HG03139 (cell line): Measurements from ENCODE around the gene LRCH2.
"Not testable (repeated sequence)": the region's sequence is repeated elsewhere in the genome, so short reads cannot be mapped to it uniquely, and the experiment has no call there.

Experiments
- ATAC-seq: cut with Tn5 transposase; IDR thresholded peaks from one replicate; pipeline ENCODE4 v1.9.1; 2021; ENCODE audit not compliant: unreplicated experiment

LRCH2 gene

DNA sequence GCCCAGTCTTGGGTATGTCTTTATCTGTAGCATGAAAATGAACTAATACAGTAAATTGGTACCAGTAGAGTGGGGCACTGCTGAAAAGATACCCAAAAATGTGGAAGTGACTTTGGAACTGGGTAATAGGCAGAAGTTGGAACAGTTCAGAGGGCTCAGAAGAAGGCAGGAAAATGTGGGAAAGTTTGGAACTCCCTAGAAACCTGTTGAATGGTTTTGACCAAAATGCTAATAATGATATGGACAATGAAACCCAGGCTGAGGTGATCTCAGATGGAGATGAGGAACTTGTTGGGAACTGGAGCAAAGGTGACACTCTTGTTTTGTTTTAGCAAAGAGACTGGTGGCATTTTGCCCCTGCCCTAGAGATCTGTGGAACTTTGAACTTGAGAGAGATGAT, 24.3 kb downstream of the LRCH2 start:
- not testable (repeated sequence) for ATAC-seq

DNA sequence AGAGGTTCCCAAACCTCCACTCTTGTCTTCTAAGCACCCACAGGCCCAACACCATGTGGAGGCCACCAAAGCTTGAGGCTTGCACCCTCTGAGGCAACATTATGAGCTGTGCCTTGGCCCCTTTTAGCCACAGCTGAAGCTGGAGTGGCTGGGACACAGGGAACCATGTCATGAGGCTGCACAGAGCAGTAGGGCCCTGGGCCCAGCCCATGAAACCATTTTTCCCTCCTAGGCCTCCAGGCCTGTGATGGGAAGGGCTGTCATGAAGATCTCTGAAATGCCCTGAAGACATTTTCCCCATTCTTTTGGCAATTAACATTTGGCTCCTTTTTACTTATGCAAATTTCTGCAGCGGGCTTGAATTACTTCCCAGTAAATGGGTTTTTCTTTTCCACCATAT, 29.9 kb downstream of the LRCH2 start:
- ATAC-seq: no peak

DNA sequence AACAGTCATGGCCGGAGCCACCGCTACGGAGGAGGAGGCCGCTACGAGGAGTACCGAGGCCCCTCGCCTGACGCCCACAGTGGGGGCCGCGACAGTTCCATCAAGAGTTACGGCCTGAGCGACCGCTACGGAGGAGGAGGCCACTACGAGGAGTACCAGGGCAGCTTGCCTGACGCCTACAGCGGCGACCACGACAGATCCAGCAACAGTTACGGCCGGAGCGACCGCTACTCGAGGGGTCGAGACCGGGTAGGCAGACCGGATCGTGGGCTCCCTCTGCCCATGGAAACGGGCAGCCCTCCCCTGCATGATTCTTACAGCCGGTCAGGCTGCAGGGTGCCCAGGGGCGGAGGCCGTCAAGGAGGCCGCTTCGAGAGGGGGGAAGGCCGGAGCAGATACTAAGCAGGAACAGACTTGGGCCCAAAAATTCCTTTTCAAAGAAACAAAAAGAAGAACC, 41.6 kb downstream of the LRCH2 start:
- ATAC-seq: no peak

DNA sequence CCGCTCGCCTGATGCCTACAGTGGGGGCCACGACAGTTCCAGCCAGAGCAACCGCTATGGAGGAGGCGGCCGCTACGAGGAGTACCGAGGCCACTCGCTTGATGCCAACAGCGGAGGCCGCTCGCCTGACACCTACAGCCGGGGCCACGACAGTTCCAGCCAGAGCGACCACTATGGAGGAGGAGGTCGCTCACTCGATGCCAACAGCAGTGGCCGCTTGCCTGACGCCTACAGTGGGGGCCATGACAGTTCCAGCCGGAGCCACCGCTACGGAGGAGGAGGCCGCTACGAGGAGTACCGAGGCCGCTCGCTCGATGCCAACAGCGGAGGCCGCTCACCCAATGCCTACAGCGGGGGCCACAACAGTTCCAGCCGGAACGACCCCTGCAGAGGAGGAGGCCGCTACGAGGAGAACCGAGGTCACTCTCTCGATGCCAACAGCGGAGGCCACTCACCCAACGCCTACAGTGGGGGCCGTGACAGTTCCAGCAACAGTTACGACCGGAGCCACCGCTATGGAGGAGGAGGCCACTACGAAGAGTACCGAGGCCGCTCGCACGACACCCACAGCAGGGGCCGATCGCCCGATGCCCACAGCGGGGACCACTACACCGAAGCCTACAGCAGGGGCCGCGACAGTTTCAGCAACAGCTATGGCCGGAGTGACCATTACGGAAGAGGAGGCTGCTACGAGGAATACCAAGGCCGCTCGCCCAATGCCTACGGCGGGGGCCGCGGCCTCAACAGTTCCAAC, 42.2 kb downstream of the LRCH2 start:
- ATAC-seq: no peak

DNA sequence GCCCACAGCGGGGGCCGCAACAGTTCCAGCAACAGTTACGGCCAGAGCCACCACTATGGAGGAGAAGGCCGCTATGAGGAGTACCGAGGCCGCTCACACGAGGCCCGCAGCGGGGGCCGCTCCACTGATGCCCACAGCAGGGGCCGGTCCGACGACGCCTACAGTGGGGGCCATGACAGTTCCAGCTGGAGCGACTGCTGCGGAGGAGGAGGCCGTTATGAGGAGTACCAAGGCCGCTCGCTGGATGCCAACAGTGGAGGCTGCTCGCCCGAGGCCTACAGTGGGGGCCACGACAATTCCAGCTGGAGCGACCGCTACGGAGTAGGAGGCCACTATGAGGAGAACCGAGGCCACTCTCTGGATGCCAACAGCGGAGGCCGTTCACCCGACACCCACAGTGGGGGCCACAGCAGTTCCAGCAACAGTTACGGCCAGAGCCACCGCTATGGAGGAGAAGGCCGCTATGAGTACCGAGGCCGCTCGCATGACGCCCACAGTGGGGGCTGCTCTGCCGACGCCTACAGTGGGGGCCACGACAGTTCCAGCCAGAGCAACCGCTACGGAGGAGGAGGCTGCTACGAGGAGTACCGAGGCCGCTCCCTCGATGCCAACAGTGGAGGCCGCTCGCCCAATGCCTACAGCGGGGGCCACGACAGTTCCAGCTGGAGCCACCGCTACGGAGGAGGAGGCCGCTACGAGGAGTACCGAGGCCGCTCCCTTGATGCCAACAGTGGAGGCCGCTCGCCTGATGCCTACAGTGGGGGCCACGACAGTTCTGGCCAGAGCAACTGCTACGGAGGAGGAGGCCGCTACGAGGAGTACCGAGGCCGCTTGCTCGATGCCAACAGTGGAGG, 43.0 kb downstream of the LRCH2 start:
- no peak for ATAC-seq

DNA sequence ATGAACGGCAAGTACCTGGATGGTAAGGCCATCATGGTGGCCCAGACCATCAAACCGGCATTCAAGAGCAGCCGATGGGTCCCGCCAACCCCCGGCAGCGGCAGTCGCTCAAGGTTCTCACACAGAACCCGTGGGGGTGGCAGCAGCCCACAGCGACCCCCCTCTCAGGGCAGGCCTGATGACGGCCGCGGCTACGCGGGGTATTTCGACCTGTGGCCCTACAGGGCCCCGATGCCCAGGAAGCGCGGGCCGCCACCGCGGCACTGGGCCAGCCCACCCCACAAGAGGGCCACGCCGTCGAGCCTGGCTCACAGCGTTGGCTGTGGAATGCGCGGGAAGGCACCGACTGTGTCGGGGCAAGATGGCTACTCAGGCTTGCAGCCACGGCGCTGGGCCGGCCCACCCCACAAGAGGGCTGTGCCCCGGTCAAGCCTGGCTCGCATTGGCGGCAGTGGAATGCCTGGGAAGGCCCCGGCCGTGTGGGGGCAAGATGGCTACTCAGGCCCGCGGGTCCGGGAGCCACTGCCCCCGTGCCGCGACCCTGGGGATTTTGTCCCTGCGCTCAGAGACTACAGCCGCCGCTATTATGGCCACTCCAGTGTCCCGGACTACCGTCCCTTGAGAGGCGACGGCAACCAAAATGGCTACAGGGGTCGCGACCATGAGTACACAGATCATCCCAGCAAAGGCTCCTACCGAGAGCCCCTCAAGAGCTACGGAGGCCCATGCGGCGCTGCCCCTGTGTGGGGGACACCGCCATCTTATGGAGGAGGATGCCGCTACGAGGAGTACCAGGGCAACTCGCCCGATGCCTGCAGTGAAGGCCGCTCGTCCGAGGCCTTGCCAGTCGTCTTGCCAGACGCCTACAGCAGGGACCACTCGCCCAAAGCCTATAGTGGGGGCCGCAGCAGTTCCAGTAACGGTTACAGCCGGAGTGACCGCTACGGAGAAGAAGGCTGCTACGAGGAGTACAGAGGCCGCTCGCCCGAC, 44.0 kb downstream of the LRCH2 start:
- no peak for ATAC-seq

DNA sequence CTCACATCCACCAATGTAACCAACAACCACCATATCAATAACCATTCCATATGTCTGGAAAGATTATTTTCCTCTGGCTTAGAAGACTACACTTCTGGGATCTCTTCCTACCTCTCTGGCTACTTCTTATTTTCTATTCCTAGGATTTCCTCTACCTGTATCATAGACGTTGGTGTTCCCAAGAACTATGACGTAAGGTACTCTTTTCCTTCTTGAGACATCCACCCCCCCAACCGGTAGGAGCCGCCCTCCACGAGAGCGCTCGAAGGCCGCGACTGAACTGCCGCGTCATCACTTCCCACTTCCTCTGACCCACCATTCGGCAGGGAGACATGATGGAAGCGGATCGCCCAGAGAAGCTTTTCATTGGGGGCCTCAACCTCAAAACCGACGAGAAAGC, 44.8 kb downstream of the LRCH2 start, which contains the start of gene RBMXL3:
Gene RBMXL3 (plus strand): TSS at position 301 of the 400 bp plus-strand sequence. CDS start 32 bp downstream, at position 333.
- no peak for ATAC-seq

DNA sequence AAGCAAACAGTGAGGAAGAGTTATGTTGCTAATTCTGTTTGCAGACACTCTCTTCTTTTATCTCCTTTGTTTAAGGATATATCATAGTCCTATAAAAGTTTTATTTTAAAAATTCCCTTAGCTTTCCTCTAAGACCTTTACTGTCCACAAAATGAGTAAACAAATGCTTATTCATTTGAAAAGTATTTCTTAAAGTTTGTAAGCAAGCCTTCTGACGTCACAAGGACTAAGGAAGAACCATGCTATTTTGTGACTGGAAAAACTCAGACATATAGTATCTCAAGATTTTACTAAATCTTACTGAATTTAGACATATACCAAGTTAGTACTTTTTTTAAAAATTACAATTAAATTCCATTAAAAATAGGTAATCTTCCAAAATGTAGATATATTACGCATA, 49.9 kb downstream of the LRCH2 start:
- ATAC-seq: no peak

DNA sequence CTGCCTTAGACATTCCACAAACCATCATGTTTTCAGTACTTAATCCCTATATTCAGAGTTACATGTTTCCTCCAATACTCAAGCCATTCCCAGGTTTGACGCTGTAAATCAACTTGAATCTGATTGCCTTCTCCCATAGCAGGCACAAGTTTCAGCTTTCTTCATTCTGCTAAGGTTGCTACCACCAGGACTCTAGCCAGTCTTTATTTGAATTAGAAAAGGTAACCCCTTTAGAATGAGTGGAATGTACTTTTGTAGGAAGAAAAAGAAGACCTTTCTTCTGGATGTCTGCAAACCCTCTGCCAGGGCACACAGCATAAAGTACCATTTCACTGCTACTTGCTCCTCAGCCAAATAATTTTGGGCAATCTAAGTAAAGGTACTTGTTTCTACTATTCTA, 55.4 kb downstream of the LRCH2 start:
- no peak for ATAC-seq

DNA sequence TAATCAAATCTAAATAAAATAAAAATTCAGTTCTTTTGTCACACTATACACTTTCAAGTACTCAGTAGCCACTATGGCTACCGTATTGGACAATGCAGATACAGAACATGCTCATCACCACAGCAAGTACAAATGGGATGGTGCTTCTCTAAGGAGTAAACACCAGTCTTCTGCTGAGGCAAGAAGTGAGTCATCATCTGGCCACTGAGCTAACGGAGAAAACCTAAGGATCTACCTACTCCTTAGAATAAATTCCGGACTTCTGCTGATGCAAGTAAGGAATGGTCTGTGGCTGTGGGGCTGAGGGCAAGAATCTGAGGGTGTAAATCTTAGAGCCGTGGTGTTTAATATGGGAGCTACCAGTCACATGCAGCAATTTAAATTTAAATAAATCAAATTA, 56.0 kb downstream of the LRCH2 start:
- no peak for ATAC-seq

DNA sequence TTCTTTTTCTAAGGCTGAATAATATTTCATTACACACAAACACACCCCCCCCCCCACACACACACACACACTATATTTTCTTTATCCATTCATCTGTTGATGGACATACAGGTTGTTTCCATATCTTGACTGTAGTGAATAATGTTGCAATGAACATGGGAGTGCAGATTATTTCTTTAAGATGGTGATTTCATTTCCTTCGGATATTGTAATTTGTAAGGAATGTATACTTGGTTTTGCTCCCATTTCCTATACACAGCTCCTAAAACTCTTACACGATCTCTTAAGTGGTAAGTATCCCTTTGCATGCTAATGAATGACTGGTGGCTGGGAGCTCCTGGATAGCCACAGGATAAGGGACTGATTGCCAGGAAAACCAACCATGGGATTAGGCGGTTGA, 59.3 kb downstream of the LRCH2 start:
- ATAC-seq: no peak

DNA sequence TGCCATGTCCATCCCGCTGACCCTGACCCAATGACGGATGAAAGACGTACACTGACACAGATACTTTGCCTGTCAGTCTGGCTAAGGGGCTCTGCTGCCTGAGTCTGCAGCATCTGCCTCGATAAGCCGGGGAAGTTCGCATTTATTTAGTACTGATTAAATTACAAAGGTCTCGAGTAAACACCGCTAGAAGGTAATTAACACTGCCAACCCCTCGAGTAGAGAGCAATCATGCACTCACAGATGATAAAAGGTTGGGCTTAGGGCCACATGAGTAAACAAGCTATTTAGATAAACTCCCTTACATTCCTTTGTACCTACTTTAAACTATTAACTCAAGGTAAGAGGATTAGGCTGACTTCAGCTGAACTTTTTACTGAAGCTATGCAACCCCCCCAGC, 60.7 kb downstream of the LRCH2 start:
- ATAC-seq: no peak

DNA sequence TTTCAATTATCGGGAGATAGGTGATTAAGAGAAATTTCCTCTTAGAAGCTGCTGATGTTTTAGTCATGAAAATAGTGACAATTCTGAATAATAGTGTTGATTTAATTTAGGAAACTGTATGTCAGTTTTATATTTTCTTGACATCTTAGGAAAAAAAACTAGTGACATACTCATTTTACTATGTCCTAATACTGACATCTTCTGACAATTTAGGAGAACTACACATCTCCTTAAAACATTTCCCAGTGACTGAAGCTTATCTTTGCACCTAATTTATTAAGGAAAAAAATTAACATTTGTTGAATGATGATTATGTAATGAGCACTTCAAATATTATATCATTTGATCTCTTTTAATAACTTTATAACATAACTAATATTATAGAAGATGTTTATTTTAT, 86.7 kb downstream of the LRCH2 start:
- no peak for ATAC-seq

DNA sequence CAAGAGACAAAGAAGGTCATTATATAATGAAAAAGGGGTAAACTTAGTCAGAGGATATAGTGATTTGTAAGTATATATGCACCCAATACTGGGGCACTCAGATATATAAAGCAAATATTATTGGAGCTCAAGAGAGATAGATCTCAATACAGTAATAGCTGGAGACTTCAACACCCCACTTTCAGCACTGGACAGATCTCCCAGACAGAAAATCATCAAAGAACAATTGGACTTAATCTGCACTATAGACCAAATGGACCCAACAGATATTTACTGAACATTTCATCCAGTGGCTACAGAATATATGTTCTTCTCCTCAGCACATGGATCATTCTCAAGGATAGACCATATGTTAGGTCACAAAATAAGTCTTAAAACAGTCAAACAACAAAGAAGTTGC, 91.8 kb downstream of the LRCH2 start:
- ATAC-seq: no peak

DNA sequence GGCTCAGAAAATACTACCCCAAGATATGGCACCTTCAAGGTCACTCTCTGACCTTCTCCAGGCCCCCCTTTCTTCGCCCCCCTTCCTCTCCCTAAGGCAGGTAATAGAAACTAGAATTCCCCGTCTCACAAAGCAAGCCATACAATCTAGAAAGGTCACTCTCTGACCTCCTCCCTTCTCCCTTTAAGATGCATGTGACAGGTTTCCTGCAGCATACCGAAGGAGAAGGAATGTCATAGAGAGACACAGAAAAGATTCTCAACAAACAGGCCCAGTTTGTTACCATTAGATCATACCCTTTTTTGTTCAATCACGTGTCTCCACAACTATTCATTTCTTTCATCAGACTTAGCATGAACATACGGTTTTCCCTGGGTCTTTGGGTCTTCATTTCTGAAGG, 95.9 kb downstream of the LRCH2 start:
- no peak for ATAC-seq

DNA sequence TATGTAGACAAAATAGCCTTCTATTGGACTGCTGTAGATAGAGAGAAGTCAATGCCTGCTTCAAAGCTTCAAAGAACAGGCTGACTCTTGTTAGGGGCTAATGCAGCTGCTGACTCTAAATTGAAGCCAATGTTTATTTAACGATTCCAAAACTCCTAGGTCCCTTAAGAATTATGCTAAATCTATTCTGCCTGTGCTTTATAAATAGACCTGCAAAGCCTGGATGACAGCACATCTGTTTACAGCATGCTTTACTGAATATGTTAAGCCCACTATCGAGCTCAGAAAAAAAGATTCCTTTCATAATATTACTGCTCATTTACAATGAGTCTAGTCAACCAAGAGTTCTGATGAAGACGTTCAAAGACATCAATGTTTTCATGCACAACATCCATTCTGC, 99.5 kb downstream of the LRCH2 start:
- no peak for ATAC-seq

DNA sequence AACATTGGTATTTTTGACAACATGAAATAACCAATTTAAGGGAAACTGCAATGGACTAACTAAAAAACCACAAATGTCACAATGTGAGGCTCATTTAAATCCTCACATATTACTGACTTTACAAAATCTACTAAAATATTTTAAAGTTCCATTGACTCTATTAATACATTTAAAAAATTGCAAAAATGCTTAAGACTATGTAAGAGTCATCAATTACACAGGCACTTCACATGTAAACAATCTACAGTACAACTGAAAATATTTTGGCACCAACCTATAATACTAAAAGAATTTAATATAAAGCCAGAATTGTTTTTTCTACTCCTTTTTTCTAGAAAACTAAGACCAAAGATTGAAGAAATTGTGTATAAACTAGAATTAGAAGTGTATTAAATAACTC, 121.5 kb downstream of the LRCH2 start:
- no peak for ATAC-seq

DNA sequence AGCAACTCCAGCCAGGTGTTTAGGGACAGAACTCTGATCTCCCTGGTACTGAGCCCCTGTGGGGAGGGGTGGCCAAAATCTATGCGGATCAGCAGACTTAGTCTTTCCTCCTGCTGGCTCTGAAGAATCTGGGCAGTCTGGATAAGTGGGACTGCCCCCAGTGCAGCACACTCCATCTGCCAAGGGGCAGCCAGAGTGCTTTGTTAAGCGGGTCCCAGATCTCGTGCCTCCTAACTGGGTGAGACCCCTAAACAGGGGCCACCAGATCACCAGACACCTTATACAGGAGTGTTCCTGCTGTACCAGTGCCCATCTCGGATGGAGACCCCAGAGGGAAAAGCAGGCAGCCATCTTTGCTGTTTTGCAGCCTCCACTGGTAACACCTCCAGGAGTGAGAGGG, 135.0 kb downstream of the LRCH2 start:
- ATAC-seq: no peak

DNA sequence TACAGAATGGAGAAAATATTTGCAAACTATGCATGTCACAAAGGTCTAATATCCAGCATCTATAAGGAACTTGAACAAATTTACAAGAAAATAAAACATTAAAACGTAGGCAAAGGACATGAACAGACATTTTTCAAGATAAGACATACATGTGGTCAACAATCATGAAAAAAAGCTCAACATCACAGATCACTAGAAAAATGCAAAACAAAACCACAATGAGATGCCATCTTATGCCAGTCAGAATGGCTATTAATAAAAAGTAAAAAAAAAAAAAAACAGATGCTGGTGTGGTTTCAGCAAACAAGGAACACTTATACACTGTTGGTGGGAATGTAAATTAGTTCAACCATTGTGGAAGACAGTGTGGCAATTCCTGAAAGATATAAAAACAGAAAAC, 140.7 kb downstream of the LRCH2 start:
- ATAC-seq: no peak

DNA sequence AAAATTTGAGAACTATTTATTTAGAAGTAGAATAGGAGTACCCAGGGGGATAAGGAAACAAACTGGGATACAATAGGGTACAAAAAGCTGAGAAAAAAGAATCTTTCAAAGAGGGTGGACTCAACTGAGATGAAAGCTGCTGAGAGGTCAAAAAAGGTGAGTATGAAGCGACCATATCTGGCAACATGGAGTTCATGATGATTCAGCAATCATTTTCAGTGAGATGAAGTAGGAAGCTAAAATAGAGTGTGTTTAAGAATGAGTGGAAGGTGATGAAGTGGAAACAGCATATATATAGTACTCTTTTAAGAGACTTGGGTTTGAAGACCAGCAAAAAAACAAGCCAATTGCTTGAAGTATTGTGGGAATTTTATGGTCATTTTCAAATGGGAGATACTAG, 144.5 kb downstream of the LRCH2 start:
- ATAC-seq: no peak

DNA sequence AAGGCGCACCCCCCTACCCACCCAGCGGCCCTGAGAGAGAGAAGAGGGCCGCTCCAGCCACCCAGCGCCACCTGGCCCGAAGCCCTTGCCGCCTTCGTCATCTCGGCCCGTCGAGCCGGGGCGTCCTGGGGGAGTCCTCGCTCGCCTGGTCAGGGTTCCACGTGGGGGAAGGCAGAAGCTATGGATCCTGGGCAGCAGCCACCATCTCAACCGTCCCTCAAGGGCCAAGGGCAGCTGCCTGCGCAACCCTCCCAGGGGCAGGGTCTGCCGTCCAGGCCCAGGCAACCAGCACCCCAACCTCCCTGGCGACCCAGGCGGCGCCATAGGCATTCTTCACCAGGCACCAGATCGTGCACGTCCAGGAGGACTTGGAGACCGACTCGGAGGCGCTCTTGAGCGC, 165.0 kb downstream of the LRCH2 start:
- no peak for ATAC-seq
